ENCODE data around the gene MYO9B.

DNA sequence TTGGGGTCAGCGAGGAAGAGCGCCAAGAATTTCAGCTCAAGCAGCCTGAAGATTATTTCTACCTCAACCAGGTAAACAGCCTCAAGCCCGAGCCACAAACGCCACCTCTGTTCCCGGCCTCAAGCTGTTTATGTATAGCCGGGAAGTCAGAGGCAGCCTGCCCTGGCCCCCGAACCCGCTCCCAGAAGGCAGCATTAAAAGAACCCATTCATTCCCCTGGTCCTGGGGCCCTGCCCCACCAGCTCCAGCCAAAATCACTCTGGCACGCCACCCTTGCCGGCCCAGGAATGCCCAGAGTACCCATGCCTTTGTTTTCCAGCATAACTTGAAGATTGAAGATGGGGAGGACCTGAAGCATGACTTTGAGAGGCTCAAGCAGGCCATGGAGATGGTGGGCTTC, 78.4 kb downstream of the MYO9B start:
- TF ChIP-seq BHLHE40 (IDR thresholded peaks at IDR 0.05; ENCODE audit: borderline replicate concordance) (no peak), FOXA1 (IDR thresholded peaks at IDR 0.05) (no peak), LEF1 (IDR thresholded peaks at IDR 0.05; ENCODE audit: borderline replicate concordance) (no peak), SUZ12 (IDR thresholded peaks at IDR 0.05) (no peak), FOXM1 (IDR thresholded peaks at IDR 0.05; ENCODE audit: borderline replicate concordance) (no peak), ARNT (IDR thresholded peaks at IDR 0.05) (no peak), ELF4 (IDR thresholded peaks at IDR 0.05) (no peak), SP1 (IDR thresholded peaks at IDR 0.05) (no peak), NFRKB (IDR thresholded peaks at IDR 0.05) (no peak), HDGF (IDR thresholded peaks at IDR 0.05; ENCODE audit: borderline replicate concordance) (no peak), FOXK2 (IDR thresholded peaks at IDR 0.05) (no peak), CTBP1 (IDR thresholded peaks at IDR 0.05; ENCODE audit: borderline replicate concordance) (no peak)
- TF ChIP-seq, protein P1, sequence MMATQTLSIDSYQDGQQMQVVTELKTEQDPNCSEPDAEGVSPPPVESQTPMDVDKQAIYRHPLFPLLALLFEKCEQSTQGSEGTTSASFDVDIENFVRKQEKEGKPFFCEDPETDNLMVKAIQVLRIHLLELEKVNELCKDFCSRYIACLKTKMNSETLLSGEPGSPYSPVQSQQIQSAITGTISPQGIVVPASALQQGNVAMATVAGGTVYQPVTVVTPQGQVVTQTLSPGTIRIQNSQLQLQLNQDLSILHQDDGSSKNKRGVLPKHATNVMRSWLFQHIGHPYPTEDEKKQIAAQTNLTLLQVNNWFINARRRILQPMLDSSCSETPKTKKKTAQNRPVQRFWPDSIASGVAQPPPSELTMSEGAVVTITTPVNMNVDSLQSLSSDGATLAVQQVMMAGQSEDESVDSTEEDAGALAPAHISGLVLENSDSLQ (IDR thresholded peaks at IDR 0.05), result no peak
